Mammary epithelial cell (primary cell): ENCODE results near the gene RSL24D1.

Source experiments
- CTCF ChIP-seq, 2 donors: IDR thresholded peaks in 1 of 2; conservative IDR thresholded peaks in 1 of 2; 2 replicates each; pipeline ENCODE4 v1.5.1; 2011 to 2012; ENCODE audit warnings: inconsistent platforms in 2 of 2, low read length in 2 of 2, mild to moderate bottlenecking in 2 of 2, control low read depth in 1 of 2, low read depth in 1 of 2; ENCODE audit not compliant: insufficient read depth in 1 of 2; ENCODE audit errors: extremely low read depth in 1 of 2
- EZH2 ChIP-seq: IDR thresholded peaks from 2 replicates; pipeline ENCODE4 v1.6.1; 2012; ENCODE audit warnings: low read length, inconsistent platforms, borderline replicate concordance

DNA sequence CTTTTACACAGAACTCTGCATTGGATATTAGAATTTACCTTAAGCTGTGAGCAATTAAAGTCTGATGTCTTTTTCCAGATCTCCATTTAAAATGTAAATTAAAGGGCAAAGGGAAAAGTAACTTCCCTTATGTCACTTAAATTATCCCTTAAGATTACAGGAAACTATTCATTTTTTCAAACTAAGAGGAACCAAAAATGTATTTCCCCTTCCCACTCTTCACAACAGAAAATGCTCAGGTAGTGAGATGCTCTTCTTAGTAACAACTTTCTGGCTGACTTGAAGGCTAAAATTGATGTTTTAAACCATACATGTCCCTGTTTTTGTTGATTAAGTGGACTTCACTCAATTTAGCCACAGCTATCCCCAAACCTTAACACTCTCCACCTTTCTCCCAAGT lies 17.6 kb downstream of the RSL24D1 start:
- TF ChIP-seq CTCF (conservative IDR thresholded peaks at IDR 0.05 in 1 of 2, IDR thresholded peaks at IDR 0.05 in 1 of 2; ENCODE audit: extremely low read depth in 1 of 2, insufficient read depth in 1 of 2, low read depth in 1 of 2, low read length in 2 of 2) (no peak), EZH2 (no peak)
